ENCODE data around the gene VEGFC.

VEGFC gene

DNA sequence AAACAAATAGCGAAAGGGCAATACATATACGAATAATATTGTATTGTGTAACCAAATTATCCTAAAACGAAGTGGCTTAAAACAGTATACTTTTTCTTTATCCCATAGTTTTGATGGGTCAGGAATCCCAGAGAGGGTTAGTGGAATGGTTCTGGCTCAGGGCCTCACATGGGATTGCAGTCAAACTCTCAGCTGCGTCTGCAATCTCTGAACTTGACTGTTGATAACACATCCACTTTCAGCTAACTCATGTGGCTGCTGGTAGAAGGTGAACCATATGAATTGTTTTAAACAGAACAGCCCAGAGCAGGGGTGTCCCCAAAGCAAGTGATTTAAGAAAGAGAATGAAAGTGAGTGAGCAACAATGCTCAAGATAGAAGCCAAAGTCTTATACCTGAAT lies 127.8 kb downstream of the VEGFC start:
- CTCF ChIA-PET = interaction anchor here (0.7 kb wide), 1 partner anchor 10 kb away, joined by 4 read pairs; no protein-coding TSS in a partner anchor
- POLR2A ChIA-PET = no interaction called here
- TF ChIP-seq SP1 (IDR thresholded peaks at IDR 0.05) (no peak), TARDBP (IDR thresholded peaks at IDR 0.05) (no peak), L3MBTL2 (conservative IDR thresholded peaks at IDR 0.05) (no peak), ELF4 (IDR thresholded peaks at IDR 0.05) (no peak), LEF1 (IDR thresholded peaks at IDR 0.05; ENCODE audit: borderline replicate concordance) (no peak), HDGF (IDR thresholded peaks at IDR 0.05; ENCODE audit: borderline replicate concordance) (no peak), BHLHE40 (IDR thresholded peaks at IDR 0.05; ENCODE audit: borderline replicate concordance) (no peak), CTBP1 (IDR thresholded peaks at IDR 0.05; ENCODE audit: borderline replicate concordance) (no peak), ARNT (IDR thresholded peaks at IDR 0.05) (no peak), ZNF384 (IDR thresholded peaks at IDR 0.05) (no peak), FOXM1 (IDR thresholded peaks at IDR 0.05; ENCODE audit: borderline replicate concordance) (no peak), SUZ12 (IDR thresholded peaks at IDR 0.05) (no peak), FOXK2 (IDR thresholded peaks at IDR 0.05) (no peak), FOXA1 (IDR thresholded peaks at IDR 0.05) (no peak), NFRKB (IDR thresholded peaks at IDR 0.05) (no peak)
- TF ChIP-seq, protein P1, sequence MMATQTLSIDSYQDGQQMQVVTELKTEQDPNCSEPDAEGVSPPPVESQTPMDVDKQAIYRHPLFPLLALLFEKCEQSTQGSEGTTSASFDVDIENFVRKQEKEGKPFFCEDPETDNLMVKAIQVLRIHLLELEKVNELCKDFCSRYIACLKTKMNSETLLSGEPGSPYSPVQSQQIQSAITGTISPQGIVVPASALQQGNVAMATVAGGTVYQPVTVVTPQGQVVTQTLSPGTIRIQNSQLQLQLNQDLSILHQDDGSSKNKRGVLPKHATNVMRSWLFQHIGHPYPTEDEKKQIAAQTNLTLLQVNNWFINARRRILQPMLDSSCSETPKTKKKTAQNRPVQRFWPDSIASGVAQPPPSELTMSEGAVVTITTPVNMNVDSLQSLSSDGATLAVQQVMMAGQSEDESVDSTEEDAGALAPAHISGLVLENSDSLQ (IDR thresholded peaks at IDR 0.05) = no peak
- no peak for DNase-seq (ENCODE audit: extremely low spot score)

DNA sequence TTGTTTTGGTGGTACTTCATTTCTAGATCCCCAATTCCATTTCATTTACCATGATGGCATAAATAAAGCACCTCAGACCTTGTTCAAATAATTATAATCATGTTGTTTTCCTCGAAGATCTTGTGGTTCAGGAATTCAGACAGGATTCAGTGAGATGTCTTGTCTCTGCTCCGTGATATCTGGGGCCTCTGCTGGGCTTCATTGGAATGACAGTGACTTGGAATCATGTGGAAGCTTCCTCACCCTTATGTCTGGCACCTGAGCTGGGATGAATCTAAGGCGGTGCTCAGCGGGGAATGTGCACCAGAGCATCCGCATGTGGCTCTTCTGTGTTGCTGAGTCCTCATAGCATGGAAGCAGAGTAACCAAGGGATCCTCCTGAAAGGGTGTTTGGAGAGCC lies 132.2 kb downstream of the VEGFC start:
- CTCF ChIA-PET = no interaction called here
- no peak for DNase-seq (ENCODE audit: extremely low spot score)
- POLR2A ChIA-PET = no interaction called here
- TF ChIP-seq LEF1 (IDR thresholded peaks at IDR 0.05; ENCODE audit: borderline replicate concordance) = no peak
- TF ChIP-seq FOXA1 (IDR thresholded peaks at IDR 0.05) = no peak
- no peak for TF ChIP-seq BHLHE40 (IDR thresholded peaks at IDR 0.05; ENCODE audit: borderline replicate concordance)
- TF ChIP-seq FOXM1 (IDR thresholded peaks at IDR 0.05; ENCODE audit: borderline replicate concordance) = no peak

DNA sequence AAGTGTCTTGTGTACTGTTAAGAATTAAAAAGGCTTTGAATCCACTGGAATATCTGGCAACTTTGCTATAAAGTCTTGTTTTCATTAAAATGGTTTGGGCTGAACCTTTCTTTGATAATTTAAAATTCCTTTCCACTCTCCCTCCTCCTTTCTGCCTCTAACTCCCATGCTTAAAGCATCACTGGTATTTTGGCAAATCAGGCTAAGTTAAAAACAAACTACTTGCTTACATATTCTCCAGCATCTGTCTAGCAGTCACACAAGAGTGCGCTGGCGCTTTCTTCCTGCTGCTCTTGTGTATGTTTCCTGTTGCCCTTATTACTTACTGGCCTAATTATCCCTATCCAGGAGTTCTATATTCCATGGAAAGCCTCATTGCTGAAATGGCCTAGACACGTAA lies 136.6 kb downstream of the VEGFC start:
- TF ChIP-seq BHLHE40 (IDR thresholded peaks at IDR 0.05; ENCODE audit: borderline replicate concordance) (no peak), LEF1 (IDR thresholded peaks at IDR 0.05; ENCODE audit: borderline replicate concordance) (no peak), FOXK2 (IDR thresholded peaks at IDR 0.05) (no peak), ZNF384 (IDR thresholded peaks at IDR 0.05) (no peak), SP1 (IDR thresholded peaks at IDR 0.05) (no peak), NFRKB (IDR thresholded peaks at IDR 0.05) (no peak)
- TF ChIP-seq, protein P1 (IDR thresholded peaks at IDR 0.05) = no peak
- ChIA-PET CTCF (no interaction called here), POLR2A (no interaction called here)
- no peak for DNase-seq (ENCODE audit: extremely low spot score)

DNA sequence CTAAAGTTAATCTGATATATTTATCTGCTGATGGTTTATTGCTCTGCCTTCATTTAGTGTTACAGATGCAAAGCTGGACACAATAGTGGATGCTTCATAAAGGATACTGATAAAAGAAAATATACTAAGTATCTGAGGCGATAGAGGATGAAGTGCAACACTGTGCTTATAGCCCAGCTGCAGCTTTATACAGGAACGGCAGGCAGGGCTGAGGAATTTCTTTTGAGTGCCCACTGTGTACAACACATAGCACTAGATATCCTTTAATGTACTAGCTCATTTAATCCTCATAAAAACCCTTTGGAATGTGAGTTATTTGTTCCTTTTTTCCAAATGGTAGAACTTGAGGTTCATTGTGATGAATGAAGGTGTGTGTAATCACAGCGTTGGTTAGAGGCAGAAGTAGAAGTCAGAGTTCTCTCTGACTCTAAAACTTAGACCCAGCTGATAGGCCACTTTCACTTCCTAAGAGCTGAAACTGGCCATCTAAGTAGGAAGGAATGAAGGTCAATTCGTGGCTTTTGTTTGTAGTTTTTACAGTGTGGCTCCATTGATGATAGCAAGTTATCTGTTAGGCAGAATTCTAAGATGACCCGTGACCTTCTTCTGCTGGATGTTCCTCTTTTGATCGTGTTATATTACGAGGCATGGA lies 138.0 kb downstream of the VEGFC start:
- ChIA-PET POLR2A (no interaction called here), CTCF (interaction anchor here (0.6 kb wide), 1 partner anchor 10 kb away, joined by 4 read pairs; no protein-coding TSS in a partner anchor)
- DNase-seq (ENCODE audit: extremely low spot score) = no peak
- no peak for TF ChIP-seq FOXK2 (IDR thresholded peaks at IDR 0.05)
- TF ChIP-seq LEF1 (IDR thresholded peaks at IDR 0.05; ENCODE audit: borderline replicate concordance) = no peak
- TF ChIP-seq L3MBTL2 (conservative IDR thresholded peaks at IDR 0.05) = no peak
- TF ChIP-seq NFRKB (IDR thresholded peaks at IDR 0.05) = no peak
- TF ChIP-seq HDGF (IDR thresholded peaks at IDR 0.05; ENCODE audit: borderline replicate concordance) = no peak
- TF ChIP-seq BHLHE40 (IDR thresholded peaks at IDR 0.05; ENCODE audit: borderline replicate concordance) = no peak
- TF ChIP-seq ARNT (IDR thresholded peaks at IDR 0.05) = no peak
- TF ChIP-seq FOXA1 (IDR thresholded peaks at IDR 0.05) = no peak
- TF ChIP-seq, protein P1 (IDR thresholded peaks at IDR 0.05) = no peak
- no peak for TF ChIP-seq SP1 (IDR thresholded peaks at IDR 0.05)
- no peak for TF ChIP-seq CTBP1 (IDR thresholded peaks at IDR 0.05; ENCODE audit: borderline replicate concordance)
- no peak for TF ChIP-seq FOXM1 (IDR thresholded peaks at IDR 0.05; ENCODE audit: borderline replicate concordance)
- TF ChIP-seq ZNF384 (IDR thresholded peaks at IDR 0.05) = no peak
- TF ChIP-seq ELF4 (IDR thresholded peaks at IDR 0.05) = no peak
- no peak for TF ChIP-seq SUZ12 (IDR thresholded peaks at IDR 0.05)

DNA sequence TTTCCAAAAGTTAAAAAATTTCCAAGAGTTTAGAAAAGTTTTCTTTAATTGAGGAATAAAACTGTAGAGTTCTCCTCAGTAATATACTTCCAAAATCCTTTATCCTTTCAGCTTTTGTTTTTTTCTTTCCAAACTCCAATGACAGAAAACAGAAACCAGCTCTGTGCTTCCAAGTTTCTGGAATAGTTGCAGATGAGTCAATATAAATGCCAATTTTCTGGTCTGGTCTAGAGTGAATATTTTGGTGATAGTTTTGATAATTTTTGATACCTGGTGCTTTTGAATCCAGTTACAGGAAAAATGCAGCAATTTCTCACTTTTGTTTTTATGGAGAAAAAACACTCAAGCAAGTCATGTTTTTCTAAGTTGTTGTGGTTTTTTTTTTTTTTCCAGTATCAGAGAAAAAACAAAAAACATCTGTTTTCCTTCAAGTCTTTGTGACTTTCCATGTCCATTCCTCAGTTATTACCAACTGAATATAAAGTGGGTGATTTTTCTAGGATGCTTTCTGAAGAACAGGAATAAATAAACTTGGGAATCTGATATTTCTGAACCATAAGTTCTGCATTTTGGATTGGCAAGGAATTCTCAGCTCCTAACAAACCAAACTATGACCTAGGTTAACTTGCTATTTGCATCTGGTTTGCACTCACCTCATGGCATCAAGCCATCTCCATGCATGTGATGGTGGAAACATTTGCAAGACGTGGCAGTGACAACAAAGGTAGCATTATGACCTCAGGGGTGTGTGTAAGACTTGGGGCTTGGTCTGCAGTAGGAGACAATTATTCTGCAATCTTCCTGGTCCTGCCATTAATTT lies 139.1 kb downstream of the VEGFC start:
- CTCF ChIA-PET = interaction anchor here (1.1 kb wide), 1 partner anchor 394 kb away, joined by 3 read pairs; no protein-coding TSS in a partner anchor
- no peak for DNase-seq (ENCODE audit: extremely low spot score)
- TF ChIP-seq ELF4 (IDR thresholded peaks at IDR 0.05) (no peak), SP1 (IDR thresholded peaks at IDR 0.05) (no peak), FOXA1 (IDR thresholded peaks at IDR 0.05) (no peak), L3MBTL2 (conservative IDR thresholded peaks at IDR 0.05) (no peak), NFRKB (IDR thresholded peaks at IDR 0.05) (no peak), ARNT (IDR thresholded peaks at IDR 0.05) (no peak)
- TF ChIP-seq, protein P1 (IDR thresholded peaks at IDR 0.05) = no peak
- POLR2A ChIA-PET = no interaction called here
